NCI-H1436 treated with DMSO at 0.1 percent for 48 hours (cell line): Measurements from ENCODE around the gene TRPM2.

ENCODE experiments used
- DNase-seq: peaks from one replicate; lab custom pipeline; 2025; lab: John Stamatoyannopoulos, UW

Gene TRPM2

DNA sequence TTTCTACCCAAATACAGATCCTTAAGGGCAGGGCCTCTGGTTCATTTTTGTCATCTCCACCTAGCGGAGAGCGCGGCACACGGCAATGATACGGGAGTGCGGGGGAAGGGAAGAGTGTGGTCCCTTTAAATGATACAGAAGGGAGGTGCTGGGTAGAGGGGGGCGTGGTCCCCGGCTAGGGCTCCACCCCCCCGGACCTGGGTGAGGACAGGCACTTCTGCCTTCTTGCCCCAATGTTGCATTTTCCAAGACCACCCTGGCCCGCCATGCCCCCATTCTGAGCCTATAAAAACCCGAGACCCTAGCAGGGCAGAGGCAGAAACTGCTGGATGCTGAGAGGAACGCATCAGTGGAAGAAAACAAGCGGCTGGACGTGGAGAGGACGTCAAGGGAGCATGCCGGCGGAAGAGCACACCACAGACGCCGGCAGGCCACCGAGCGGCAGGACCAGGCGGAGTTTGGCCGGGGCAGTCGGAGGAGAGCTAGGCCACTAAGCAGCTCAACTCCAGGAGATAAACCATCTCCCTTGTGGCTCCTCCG lies 131.9 kb downstream of the TRPM2 start:
- DNase-seq, result no peak

DNA sequence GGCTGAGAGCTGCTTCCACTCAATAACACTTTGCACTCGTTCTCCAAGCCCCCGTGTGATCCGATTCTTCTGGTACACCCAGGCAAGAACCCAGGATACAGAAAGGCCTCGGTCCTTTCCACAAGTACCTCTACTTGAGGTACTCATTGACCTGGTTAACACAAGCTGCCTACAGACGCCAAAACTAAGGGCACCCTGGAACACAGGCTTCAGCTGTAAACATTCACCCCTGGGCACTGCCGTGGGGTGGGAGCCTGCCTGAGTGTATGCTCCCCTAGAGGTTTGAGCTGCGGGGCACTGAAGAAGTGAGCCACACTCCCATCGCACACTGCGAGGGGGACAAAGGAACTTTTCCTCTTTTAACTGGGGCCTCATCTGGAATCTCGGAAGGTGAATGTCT lies 132.4 kb downstream of the TRPM2 start:
- no peak for DNase-seq

DNA sequence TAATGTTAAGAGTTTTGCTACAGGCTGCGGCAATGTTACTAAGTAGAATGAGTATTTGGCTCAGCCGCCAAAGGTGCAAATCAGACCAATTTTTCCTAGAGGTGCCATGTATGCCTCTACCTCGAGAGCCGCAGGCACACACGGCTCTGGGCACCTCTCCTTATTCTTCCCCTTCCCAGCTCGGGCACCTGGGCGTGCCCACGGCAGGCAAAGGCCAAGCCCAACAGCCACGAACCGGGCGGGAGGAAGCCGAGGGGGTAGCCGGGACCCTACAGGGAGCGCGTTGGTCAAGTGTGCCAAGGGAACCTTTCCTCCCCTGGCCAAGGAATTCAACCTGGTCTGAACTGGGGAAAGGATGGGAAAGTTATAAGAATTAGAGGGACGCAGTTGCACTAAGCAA lies 132.9 kb downstream of the TRPM2 start:
- no peak for DNase-seq

DNA sequence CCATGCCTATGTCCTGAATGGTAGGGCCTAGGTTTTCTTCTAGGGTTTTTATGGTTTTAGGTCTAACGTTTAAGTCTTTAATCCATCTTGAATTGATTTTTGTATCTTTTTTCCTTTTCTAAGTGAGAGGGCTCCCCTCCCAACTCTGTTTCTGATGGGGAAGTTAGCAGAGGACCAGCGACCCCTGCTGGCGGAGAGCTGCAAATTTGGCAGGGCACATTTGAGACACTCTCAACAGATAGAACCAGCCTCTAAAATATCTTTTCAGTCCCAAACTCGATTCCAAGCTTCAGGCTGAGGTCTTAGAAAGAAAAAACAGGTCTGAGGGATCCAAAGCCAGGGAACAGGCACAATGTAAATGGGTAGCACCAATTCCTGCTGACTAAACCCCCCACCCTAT lies 134.4 kb downstream of the TRPM2 start:
- no peak for DNase-seq

DNA sequence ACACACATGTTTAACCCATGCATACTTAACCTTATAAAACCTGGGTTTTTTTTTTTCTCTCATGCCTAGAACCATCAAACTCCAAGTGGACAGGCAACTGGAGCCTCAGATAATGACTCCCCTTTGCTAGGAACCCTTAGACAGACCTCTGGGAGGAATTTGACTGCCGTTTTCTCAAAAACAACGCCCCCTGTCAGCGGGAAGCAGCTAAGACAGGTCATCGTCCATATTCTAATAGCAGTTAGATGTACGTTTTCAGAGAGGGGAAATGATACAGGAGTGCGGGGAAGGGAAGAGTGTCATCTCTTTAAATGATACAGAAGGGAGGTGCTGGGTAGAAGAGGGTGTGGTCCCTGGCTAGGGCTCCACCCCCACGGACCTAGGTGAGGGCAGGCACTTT lies 136.5 kb downstream of the TRPM2 start:
- DNase-seq, result no peak

DNA sequence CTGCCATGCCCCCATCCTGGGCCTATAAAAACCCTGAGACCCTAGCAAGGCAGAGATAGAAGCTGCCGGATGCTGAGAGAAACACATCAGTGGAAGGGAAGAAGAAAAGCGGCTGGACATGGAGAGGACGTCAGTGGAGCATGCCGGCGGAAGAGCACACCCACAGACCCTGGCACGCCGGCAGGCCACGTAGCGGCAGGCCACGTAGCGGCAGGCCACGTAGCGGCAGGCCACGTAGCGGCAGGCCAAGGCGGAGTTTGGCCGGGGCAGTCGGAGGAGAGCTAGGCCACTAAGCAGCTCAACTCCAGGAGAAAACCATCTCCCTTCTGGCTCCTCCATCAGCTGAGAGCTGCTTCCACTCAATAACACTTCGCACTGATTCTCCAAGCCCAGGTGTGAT lies 137.0 kb downstream of the TRPM2 start:
- DNase-seq, result no peak

DNA sequence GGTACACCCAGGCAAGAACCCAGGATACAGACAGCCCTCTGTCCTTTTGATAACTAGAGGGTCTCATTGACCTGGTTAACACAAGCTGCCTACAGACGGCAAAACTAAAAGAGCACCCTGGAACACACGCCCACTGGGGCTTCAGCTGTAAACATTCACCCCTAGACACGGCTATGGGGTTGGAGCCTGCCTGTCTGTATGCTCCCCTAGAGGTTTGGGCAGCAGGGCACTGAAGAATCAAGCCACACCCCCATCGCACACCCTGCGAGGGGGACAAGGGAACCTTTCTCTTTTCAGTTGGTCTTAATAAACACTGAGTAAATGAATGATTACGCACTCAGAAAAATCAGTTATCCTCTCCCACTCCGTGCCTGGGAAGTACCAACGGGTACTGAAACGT lies 137.4 kb downstream of the TRPM2 start:
- no peak for DNase-seq
